HG03097 (cell line): ENCODE data around the gene COA1.
"Not testable (repeated sequence)": the region's sequence is repeated elsewhere in the genome, so short reads cannot be mapped to it uniquely, and the experiment has no call there.

ENCODE experiments used
- ATAC-seq: cut with Tn5 transposase; IDR thresholded peaks from one replicate; pipeline ENCODE4 v1.9.1; 2021; ENCODE audit not compliant: unreplicated experiment, low FRiP score

The COA1 gene

GRCh38 chr7:43758822-43759683 lies 29.7 kb upstream of the COA1 start:
- peak; percentile 45 for ATAC-seq

- peak; percentile 50 for ATAC-seq
Measured at GRCh38 chr7:43758029-43758821, 28.9 kb upstream of the COA1 start, which contains the start of gene BLVRA. Gene BLVRA (plus strand): TSS chr7:43758680. CDS start chr7:43771159, 12,479 bp downstream.

- no peak for ATAC-seq
Measured at GRCh38 chr7:43757073-43757720, 27.9 kb upstream of the COA1 start.

GRCh38 chr7:43756368-43757072 lies 27.2 kb upstream of the COA1 start:
- ATAC-seq: no peak

- no peak for ATAC-seq
Measured at GRCh38 chr7:43754596-43754995, 25.3 kb upstream of the COA1 start.

- no peak for ATAC-seq
Measured at GRCh38 chr7:43753843-43754242, 24.5 kb upstream of the COA1 start.

GRCh38 chr7:43753271-43753810 lies 24.0 kb upstream of the COA1 start:
- ATAC-seq: no peak

- ATAC-seq: no peak
Measured at GRCh38 chr7:43752411-43752810, 23.1 kb upstream of the COA1 start.

- ATAC-seq: no peak
Measured at GRCh38 chr7:43750016-43750887, 20.9 kb upstream of the COA1 start.

GRCh38 chr7:43749383-43749940 lies 20.1 kb upstream of the COA1 start:
- no peak for ATAC-seq

GRCh38 chr7:43747328-43748105 lies 18.2 kb upstream of the COA1 start:
- ATAC-seq: no peak

GRCh38 chr7:43742692-43743091 lies 13.4 kb upstream of the COA1 start:
- no peak for ATAC-seq

- no peak for ATAC-seq
Measured at GRCh38 chr7:43737467-43738127, 8.3 kb upstream of the COA1 start.

GRCh38 chr7:43735802-43736603 lies 6.7 kb upstream of the COA1 start:
- ATAC-seq: peak; percentile 80

GRCh38 chr7:43735403-43735801 lies 6.1 kb upstream of the COA1 start:
- ATAC-seq: peak; percentile 8

- not testable (repeated sequence) for ATAC-seq
Measured at GRCh38 chr7:43734575-43735332, 5.4 kb upstream of the COA1 start.
